Bronchial epithelial cell (primary cell): ENCODE data around the gene ZSWIM4. TPM values are rescaled to one million over a fixed set of nuclear protein-coding genes. Genes with fewer than 3 reads are reported as not detected.

Experiments used
- DNase-seq: peaks from one replicate; pipeline ENCODE4 v3.0.0-alpha.2; 2010; ENCODE audit warnings: low read depth
- FAIRE-seq: peaks from 2 replicates; lab custom pipeline; 2011; peaks lifted over from hg19 to GRCh38; lab: Jason Lieb, UNC
- H3K27me3 ChIP-seq: 2 replicates; pipeline ENCODE4 v1.5.1; 2011; ENCODE audit warnings: low read length; ENCODE audit not compliant: control insufficient read depth, insufficient read depth
- H3K36me3 ChIP-seq: 2 replicates; pipeline ENCODE4 v1.5.1; 2011; ENCODE audit warnings: low read length; ENCODE audit not compliant: control insufficient read depth, insufficient read depth
- H3K4me3 ChIP-seq: 2 replicates; pipeline ENCODE4 v1.5.1; 2011; ENCODE audit warnings: mild to moderate bottlenecking, low read depth, low read length, control low read depth
- total RNA-seq: library from RNA; depleted of rRNA; stranded (reverse); fragments of >200 nt; gene quantifications from 2 replicates; pipeline ENCODE4 v1.2.1, GENCODE V29; 2014
- TF ChIP-seq, protein P1 (sequence below): IDR thresholded peaks from 2 replicates; pipeline ENCODE4 v1.5.1; 2011; ENCODE audit warnings: mild to moderate bottlenecking, moderate library complexity, low read length, control low read depth, inconsistent platforms; ENCODE audit not compliant: insufficient read depth, severe bottlenecking

Gene ZSWIM4
- total RNA-seq, 1 donor from 2014 or later: 3.2 TPM

DNA sequence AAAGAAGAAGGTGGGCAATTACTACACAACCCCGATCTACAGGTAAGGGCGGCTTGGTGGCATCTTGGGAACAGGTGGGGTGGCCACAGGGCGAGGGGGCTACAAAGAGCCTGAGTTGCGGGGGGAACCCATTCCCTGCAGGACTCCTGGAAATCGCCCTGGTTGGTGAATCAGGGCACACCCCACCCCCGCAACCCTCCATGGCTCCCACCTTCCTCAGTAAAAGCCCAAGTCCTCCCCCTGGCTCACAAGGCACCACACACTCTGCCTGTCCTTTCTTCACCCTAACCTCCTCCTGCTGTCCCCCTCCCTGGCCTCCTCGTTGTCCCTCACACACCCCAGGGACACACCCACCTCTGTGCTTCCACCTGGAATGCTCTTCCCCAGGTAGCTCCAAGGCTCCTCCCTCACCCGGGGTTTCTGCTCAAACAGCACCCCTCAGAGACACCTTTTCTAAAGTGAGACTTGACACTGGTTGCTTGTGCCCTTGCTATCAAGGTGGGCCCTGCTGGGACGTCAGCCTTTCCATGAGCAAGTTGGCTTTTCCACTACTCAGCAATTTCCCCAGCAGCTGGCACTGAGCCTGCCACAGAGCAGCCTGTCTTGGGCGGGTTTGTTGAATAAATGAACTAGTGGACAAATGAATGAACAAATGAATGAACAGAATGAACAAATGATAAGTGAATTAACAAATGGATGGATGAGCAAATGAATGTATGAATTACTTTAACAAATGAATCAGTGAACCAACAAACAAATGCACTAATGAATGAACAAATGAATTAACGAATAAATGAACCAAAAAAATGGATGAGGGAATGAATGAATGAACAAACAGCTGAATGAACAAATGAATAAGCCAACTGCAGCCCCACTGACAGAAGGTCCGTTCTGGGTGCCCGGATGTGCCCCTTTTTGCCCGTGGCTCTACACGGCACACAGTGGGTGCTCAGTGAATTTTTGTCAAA lies 37.2 kb upstream of the ZSWIM4 start:
- TF ChIP-seq, protein P1, sequence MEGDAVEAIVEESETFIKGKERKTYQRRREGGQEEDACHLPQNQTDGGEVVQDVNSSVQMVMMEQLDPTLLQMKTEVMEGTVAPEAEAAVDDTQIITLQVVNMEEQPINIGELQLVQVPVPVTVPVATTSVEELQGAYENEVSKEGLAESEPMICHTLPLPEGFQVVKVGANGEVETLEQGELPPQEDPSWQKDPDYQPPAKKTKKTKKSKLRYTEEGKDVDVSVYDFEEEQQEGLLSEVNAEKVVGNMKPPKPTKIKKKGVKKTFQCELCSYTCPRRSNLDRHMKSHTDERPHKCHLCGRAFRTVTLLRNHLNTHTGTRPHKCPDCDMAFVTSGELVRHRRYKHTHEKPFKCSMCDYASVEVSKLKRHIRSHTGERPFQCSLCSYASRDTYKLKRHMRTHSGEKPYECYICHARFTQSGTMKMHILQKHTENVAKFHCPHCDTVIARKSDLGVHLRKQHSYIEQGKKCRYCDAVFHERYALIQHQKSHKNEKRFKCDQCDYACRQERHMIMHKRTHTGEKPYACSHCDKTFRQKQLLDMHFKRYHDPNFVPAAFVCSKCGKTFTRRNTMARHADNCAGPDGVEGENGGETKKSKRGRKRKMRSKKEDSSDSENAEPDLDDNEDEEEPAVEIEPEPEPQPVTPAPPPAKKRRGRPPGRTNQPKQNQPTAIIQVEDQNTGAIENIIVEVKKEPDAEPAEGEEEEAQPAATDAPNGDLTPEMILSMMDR: no peak
- no peak overlapping the region for H3K4me3 ChIP-seq
- FAIRE-seq (peak; percentile 72), DNase-seq (no peak)
- no peaks in the 10 kb centered on the region for H3K27me3 ChIP-seq
- peaks cover 36% of the 10 kb centered on the region for H3K36me3 ChIP-seq

DNA sequence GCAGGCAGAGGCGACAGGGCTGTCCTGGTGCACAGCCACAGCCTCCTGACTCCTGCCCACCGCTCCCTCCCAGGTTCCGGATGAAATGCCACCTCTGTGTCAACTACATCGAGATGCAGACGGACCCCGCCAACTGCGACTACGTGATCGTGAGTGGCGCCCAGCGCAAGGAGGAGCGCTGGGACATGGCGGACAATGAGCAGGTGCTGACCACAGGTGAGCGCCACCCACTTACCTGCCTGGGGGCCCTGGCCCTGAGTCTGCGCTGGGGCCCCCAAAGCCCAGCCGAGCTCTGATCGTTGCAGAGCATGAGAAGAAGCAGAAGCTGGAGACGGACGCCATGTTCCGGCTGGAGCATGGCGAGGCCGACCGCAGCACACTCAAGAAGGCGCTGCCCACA lies 36.4 kb upstream of the ZSWIM4 start:
- TF ChIP-seq, protein P1: no peak
- H3K4me3 ChIP-seq: no peak overlapping the region
- H3K27me3 ChIP-seq: no peaks in the 10 kb centered on the region
- FAIRE-seq (no peak), DNase-seq (no peak)
- peaks cover 34% of the 10 kb centered on the region for H3K36me3 ChIP-seq

DNA sequence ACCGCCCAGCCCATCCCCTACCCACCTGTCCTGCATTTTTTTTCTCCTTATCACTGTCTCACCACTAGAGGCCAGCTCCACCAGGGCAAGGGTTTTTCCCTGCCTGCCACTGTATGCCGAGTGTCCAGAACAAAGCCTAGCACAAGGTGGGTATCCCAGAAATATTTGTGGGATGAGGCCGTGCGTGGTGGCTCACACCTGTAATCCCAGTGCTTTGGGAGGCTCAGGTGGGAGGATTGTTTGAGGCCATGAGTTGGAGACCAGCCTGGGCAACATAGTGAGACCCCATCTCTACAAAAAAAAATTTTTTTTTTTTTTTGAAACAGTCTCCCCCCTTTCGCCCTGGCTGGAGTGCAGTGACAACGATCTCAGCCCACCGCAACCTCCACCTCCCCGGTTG lies 33.8 kb upstream of the ZSWIM4 start:
- DNase-seq (no peak), FAIRE-seq (no peak)
- Histone ChIP-seq H3K36me3 (peaks cover 28% of the 10 kb centered on the region), H3K27me3 (no peaks in the 10 kb centered on the region), H3K4me3 (no peak overlapping the region)
- TF ChIP-seq, protein P1: no peak

DNA sequence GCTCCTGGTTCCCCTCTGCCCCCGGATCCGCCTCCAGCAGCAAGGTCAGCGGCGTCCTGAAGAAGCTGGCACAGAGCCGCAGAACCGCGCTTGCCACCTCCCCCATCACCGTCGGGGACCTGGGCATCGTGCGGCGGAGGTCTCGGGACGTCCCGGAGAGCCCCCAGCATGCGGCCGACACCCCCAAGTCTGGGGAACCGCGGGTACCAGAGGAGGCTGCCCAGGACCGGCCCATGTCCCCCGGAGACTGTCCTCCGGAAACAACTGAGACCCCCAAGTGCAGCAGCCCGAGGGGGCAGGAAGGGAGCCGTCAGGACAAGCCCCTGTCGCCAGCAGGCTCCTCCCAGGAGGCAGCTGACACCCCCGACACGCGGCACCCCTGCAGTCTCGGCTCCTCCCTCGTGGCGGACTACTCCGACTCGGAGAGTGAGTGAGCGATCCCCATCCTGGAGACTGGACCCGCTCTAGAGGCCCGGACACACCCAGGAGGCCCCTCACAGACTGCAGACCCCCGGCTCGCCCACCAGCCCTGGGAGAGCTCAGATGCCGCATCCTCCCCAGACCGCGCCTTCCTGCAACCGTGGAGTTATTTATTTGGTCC lies 32.5 kb upstream of the ZSWIM4 start:
- FAIRE-seq (no peak), DNase-seq (no peak)
- Histone ChIP-seq H3K36me3 (peaks cover 25% of the 10 kb centered on the region), H3K27me3 (no peaks in the 10 kb centered on the region), H3K4me3 (no peak overlapping the region)
- TF ChIP-seq, protein P1: no peak

DNA sequence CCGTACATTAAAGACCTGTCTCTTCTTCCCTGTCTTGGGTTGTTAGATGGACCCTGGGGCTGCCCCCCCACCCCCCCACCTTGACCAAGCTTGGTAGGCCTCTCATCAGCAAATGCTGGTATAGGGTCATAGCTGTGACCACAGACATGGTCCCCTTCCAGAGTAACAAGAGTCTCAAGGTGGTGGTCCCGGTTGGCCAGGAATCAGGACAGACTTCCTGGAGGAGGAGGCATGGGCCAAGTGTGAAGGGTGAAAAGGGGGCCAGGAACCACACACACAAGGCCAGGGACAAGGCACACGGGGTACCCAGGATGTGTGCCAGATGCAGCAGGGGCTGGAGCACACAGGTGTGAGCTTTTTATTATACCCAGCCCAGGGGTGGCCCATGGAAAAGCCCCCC lies 32.0 kb upstream of the ZSWIM4 start:
- Histone ChIP-seq H3K27me3 (no peaks in the 10 kb centered on the region), H3K36me3 (peaks cover 23% of the 10 kb centered on the region), H3K4me3 (no peak overlapping the region)
- FAIRE-seq (no peak), DNase-seq (no peak)
- TF ChIP-seq, protein P1: no peak
